GM18511 (cell line): ENCODE measurements around the gene DBNDD1.

Source experiments
- ATAC-seq: cut with Tn5 transposase; IDR thresholded peaks from one replicate; pipeline ENCODE4 v1.9.1; 2021; ENCODE audit warnings: mild to moderate bottlenecking, moderate library complexity; ENCODE audit not compliant: unreplicated experiment

DBNDD1 gene

DNA sequence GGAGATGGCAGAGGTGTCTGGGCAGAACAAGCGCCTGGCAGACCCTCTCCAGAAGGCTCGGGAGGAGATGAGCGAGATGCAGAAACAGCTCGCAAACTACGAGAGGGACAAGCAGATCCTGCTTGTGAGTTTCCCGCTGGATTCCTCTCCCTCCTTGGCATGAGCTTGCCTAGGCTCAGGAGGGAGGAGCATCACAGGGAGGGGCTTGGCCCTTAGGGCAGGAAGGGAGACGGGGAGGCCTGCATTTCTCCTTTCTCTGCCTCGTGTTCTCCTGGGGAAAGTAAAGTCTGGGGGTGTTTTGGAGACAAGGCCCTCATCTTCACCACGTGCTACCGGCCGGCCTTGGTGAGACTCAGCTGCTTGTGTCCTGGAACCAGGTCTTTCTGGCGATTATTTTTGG lies 18.0 kb upstream of the DBNDD1 start:
- ATAC-seq, result no peak

DNA sequence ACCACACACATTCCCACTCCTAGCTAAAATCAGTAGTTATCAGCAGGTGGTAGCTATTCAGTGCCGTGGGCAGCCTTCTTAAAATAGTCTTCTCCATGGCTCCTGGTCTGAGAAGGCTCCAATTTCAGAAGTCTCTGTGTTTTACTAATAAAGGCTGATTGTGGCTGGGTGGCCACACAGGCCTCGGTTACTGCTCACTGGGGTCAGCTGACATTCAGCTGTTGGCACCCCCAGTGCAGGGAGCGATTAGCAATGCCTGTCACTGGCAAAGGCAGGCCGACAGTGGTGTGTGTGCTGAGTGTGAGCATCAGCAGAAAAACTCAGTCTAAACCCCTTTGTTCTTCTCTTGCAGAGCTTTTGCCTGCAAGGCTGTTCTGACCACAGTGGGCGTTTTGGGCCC lies 16.6 kb upstream of the DBNDD1 start:
- no peak for ATAC-seq

DNA sequence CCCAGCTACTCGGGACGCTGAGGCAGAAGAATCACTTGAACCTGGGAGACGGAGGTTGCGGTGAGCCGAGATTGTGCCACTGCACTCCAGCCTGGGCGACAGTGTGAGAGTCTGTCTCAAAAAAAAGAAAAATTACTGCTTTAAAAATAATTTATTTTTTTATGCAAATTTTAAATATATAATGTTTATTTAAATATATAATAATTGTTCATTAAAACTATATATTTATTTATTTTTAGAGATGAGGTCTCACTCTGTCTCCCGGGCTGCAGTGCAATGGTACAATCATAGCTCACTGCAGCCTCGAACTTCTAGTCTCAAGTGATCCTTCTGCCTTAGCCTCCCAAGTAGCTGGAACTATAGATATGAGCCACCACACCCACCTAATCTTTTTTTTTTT lies 15.2 kb upstream of the DBNDD1 start:
- no peak for ATAC-seq

DNA sequence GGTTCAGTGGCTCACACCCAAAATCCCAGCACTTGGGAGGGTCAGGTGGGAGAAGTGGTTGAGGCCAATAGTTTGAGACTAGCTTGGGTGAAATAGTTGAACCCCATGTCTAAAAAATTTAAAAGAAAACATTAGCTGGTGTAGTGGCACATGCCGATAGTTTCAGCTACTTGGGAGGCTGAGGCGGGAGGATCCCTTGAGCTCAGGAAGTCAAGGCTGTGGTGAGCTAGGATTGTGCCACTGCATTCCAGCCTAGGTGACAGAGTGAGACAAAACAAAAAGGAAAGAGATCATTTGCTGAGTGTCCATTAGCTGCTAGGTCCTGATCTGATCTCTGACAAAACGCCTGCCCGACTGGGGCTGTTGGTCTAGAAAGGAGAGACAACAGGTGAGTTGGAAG lies 14.1 kb upstream of the DBNDD1 start:
- no peak for ATAC-seq

DNA sequence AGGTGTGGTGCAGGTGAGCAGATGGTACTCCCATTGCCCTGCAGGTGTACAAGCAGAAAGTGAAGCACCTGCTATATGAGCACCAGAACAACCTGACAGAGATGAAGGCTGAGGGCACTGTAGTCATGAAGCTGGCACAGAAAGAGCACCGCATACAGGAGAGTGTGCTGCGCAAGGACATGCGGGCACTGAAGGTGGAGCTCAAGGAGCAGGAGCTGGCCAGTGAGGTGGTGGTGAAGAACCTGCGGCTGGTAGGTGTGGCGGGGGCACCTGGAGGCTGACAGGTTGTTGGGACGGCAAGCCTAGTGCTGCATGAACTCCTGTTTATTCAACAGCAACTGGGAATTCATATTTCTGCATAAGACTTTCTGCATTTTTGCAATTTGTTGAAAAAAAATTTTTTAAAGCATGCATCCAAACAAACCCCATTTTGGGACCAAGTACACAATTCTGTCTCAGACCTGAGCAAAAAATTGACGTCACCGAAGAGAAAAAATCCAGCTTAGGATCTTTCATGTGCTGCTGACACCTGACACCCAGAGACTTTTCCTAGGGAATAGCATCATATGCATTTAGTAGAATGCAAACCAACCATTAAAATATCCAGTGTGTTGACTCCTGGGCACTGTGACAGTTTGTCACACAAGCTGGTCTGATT lies 13.5 kb upstream of the DBNDD1 start:
- ATAC-seq, result no peak

DNA sequence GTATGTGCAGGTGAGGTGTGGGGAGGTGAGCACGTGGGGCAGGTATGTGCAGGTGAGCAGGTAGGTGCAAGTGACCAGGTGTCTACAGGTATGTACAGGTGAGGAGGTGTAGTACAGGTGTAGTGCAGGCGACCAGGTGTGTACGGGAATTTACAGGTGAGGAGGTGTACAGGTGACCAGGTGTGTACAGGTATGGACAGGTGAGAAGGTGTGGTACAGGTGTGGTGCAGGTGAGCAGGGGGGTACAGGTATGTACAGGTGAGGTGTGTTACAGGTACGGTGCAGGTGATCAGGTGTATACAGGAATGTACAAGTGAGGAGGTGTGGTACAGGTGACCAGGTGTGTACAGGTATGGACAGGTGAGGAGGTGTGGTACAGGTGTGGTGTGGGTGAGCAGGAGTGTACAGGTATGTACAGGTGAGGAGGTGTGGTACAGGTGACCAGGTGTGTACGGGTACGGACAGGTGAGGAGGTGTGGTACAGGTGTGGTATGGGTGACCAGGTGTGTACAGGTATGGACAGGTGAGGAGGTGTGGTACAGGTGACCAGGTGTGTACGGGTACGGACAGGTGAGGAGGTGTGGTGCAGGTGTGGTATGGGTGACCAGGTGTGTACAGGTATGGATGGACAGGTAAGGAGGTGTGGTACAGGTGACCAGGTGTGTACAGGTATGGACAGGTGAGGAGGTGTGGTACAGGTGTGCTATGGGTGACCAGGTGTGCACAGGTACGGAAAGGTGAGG lies 12.8 kb upstream of the DBNDD1 start:
- ATAC-seq, result no peak

DNA sequence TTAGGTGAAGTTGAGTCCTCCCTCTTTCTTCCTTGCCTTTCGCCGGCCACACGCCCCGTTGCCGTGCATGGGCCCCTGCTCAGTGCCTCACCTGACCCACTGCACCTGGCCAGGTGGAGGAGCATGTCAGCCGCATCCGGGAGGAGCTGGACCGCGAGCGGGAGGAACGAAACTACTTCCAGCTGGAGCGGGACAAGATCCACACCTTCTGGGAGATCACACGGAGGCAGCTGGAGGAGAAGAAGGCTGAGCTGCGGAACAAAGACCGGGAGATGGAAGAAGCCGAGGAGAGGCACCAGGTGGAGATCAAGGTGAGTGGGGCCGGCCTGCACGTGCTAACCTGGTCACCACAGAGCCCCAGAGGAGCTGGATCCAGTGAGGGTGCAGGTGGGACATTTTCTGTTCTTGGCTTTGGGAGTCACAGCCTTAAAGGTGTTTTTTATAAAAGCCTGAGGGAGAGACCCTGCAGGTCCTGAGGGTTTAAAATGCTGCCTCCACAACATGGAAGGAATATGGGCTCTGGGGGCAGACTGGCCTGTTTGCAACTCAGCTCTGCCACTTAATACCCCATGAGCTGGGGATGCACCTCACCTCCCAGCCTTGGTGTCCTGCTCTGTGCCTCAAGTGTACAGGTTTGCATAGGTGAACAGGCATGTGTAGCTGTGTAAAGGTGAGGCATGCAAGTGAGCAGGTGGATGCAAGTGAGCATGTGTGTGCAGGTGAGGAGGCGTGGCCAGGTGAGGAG lies 12.1 kb upstream of the DBNDD1 start:
- ATAC-seq, result no peak

DNA sequence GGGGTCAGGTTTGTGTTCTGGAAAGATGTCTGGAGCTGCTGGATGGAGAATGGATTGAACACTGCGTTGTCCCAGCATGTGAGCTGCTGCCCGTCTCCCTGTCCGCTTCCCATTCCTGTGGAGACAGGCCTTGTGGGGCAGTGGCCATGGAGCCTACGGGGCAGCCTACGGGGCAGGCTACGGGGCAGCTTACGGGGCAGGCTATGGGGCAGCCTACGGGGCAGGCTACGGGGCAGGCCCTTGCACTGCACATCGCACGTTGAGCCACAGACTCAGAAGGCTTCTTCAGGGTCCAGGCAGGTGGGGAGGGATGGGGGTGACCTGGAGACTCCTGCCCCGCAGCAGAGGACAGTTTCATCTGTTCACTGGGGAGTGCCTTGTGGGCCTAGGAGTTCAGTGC lies 9.7 kb upstream of the DBNDD1 start:
- no peak for ATAC-seq

DNA sequence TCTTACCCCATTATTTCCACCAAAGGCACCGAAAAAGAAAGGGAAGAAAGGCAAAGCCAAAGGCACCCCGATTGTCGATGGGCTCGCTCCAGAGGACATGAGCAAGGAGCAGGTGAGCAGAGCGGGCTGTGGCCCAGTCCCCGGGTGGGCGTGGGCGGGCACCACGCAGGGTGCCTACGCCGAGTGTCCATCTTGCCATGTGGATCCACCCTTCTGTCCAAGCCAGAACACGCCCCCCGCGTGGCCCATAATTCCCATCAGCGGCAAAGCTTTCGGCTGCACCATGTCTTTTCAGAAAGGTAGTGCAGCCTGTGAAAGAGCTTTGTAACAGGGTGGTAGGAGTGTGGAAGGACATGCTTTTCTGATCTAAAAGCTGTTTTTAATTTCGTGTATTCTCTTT lies 8.4 kb upstream of the DBNDD1 start:
- no peak for ATAC-seq

DNA sequence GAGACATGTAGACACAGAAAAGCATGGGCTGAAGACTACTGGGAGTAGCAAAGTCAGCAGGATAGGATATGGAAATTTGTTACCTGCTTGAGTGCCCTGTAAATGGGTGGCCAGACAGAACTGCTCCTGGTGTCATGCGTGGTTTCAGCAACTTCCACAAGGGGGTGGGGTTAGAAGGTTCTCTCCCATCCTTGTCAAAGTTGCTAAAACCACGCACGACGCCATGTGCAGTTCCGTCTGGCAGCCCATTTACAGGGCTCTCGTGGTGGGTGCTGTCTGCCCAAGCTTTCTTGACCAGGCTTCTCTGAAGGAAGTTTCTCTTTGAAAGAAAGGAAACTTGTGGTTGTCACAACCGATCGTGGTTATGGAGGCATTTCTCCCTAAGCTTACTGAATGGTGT lies 6.9 kb upstream of the DBNDD1 start:
- ATAC-seq, result no peak

DNA sequence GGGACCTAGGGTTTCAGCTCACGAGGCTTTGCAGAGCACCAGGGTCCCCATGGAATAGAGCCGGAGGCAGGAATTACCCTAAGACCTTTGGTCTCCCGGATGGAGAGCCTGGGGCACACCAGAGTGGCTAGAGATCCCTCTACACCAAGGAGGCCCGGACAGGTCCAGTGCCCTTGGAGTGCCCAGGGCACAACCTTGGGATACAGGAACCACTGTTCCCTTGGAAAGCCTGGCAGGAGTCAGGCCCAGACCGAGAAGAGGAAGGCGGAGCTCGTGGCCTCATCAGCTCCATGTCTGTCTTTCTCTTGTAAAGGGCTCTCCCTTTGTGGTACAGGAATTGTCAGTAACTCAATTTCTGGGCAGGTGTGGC lies 3.8 kb upstream of the DBNDD1 start:
- ATAC-seq, result no peak

DNA sequence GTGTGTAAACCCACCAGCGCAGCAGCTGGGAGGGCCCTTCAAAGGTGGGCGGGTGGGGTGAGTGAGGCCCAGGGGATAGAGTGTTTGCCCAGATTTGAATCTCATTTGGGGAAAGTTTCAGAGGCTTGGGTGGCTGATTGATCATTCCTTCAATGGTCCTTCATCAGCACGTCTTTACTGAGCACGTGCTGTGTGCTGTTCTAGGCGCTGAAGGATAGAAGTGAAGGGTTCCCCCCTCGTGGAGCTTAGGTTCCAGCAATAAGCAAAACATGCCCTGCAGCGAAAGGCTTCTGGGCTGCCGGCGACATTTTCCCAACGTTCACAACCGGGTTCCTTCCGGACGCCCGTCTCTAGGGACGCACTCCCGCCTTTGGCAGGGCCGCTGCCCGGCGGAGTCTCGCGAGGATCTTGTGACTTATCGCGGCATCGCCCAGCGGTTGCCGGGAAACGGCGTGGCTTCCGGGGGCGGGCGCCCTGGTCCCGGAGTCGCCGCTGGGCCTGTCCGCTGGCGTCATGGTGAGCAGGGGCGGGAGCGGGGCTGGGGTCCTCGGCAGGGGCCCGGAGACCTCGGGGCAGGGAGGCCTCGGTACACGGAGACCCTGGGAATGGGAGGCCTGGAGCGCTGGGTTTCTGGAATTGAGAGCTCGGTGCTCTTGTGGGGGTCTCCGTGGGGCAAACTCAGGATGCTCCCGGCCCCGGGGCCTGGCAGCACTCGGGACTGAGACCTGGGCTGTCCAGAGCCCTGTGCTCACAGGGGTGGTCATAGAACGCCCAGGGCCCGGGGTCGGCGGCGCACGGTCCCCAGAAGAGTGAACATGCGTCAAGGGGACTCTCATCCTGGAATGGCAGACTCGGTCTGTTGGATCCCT lies 3.2 kb upstream of the DBNDD1 start:
- ATAC-seq, result peak; percentile 73

DNA sequence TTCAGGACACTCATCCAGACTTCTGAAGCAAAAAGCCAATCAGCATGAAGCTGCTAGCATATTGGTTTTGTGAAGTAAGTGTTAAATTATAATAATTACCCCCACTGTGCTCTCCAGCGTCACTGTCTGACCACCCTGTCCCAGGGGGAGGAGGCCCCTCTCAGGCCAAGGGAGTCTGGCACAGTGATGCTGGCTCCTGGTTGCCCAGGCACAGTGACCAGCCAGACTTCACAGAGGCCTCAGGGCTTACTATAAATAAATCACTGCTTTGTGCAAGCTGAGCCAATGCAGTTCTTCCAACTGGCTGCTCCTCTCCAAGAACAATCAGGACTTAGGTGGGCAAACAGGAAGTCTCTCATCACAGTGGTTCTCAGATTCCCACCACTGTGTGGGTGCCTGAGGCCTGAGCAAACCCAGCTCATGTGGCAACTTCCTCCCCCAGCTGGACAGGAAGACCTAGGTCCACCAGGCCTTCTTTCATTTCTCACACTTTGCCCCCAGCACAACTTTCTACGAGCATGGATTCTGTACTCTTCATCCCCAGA lies 1.7 kb upstream of the DBNDD1 start:
- ATAC-seq, result no peak

DNA sequence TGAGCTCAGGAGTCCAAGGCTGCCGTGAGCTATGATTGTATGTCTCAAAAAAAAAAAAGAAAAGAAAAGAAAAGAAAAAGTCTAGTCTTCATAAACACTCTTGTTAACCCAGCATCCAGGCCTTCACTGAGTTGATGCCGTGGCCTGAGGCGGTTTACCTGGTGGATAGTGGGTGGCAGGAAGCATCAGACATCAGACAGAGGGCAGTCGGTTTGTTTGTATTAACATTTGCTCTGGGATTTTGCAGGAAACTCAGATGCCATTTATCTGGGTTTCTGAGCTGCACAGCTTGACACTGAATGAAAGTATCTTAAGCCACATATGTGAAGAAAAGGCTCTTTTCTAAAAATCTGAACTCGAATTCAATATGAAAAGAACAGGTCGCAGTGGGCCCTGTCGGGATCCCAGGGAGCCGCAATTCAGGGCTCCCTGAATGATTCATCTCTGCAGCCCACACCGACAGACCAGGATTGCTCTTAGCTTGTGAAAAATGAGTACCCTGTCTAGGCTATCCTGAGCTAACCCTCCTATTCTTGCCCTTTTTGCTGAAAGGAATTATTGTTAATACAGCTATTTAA lies 1.1 kb upstream of the DBNDD1 start:
- no peak for ATAC-seq

DNA sequence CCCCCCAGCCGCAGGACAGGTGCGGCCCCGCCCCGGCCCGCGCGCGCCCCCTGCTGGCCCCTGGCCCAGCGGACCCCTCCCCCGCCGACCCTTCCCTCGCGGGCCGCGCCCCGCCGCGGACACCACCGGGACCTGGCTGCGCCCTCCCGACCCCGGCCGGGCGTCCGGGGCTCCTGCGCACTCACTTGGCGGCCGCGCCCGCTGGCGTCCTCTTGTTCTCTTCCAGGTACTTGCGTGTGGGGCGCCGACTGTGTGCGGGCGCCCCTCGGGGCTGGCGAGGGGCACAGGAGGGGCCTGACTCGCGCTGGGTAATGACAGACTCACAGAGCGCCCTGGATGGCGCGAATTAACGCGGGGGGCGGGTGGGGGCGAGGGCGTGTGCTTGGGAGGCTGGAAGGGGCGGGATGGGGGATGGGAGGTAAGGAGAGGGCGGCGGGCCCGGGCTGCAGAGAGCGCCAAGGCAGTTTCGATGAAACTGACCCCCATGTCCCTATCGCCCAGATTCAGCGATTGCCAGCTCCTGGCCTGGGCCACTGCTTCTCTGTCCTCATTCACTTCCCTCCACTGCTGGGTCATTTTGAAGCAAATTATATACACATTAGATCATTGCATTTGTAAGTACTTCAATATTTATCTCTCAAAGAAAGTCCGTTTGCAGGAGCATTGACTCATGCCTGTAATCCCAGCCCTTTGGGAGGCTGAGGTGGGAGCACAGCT lies 445 bp upstream of the DBNDD1 start:
- ATAC-seq, result no peak

DNA sequence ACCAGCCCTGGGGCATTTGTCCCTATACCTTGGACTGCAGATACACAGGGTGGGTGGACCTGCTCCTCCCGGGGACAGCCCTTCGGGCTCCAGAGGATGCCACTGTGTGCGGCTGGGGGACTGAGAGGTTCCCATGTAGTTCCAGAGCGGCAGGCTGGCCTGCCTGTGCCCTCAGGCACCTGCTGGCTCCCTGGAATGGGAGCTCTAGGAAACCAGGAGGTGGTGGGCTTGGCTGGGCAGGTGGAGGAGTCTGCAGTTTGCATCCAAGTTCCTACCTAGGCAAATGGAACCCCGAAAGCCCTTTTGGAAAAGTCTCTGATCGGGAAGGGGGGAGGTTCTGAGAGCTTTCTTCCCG lies 982 bp downstream of the DBNDD1 start:
- no peak for ATAC-seq

DNA sequence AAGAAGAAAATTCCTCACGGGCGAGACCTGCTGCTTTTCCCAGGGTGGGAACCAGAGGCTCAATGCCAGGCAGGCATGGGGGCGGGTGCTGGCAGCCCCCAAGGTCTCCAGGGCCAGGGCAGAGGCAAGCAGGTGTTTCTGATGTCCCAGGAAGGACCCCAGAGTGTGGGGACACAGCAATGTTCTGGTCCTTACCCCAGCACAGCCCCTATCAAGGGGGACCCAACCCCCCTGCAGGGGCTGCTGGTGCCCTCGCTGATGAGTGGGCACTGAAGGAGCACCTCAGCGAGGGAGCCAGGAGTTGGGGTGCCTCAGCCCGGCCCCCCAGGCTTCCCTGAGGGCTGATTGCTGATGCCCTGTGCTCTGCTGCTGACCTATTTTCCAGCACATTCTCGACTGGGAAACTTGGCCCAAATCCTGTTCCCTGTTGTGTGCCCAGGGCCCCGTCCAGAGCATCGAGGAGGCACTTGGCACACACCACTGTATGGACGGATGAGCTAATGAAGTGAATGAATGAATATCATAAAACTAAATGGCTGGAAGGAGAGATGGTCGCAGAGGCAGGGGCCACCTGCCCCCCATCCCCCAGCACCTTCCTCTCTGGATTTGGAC lies 2.8 kb downstream of the DBNDD1 start:
- no peak for ATAC-seq

DNA sequence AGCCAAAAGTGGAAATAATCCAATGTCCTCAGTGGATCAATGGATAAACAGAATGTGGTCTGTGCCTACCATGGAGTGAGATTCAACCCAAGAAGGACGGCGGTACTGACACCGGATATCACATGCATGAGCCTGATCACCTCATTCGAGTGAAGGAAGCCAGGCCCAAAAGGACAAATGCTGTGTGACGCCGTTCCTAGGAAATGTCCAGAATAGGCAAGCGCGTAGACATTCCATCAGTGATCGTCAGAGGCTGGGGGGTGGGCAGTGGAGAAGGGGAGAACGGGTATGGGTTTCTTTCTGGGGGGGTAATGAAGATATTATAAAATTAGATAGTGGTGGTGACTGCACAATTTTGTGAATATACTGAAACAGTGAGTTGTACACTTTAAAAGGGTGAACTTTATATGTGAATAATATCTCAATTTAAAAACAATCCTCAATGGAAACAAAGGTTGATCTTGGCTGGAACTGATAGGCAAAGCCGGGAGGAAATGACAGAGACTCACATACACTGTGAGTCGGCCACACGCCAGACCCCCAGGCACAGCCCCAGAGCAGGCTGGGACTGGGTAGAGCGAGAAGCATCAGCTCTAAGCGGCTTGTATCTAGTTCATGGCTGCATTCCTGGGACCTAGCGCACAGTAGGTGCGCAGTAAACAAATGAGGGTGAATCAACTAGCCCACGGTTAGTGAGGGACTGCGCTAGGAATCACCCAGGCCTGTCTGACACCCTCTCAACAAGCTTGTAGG lies 3.5 kb downstream of the DBNDD1 start:
- no peak for ATAC-seq
